ENCODE data around the gene COA6. TPM values are rescaled to one million over a fixed set of nuclear protein-coding genes. Genes with fewer than 3 reads are reported as not detected.

Gene COA6
- total and polyA plus RNA-seq, 10 donors, result 6.9 to 57.4 (median 18.5) TPM

GRCh38 chr1:234408757-234409156 lies 35.5 kb downstream of the COA6 start:
- intact Hi-C loops (cut with DNase I; ENCODE audit: low total_unique reads), result no loop called here
- Histone ChIP-seq H3K4me3 (no peak overlapping the region), H3K36me3 (peaks cover 0 to 77% (median 19%) of the 10 kb centered on the region in 6 donors), H3K27me3 (replicated peaks in 1 of 7) (no peaks in the 10 kb centered on the region), H3K9me3 (no peaks in the 10 kb centered on the region), H3K4me1 (no peaks in the 10 kb centered on the region), H3K27ac (peak overlapping the region in 2 of 8 donors; percentile 30 to 55)
- TF ChIP-seq CTCF (IDR thresholded peaks at IDR 0.05 in 8 of 11, conservative IDR thresholded peaks at IDR 0.05 in 3 of 11), result no peak
- DNase-seq, result no peak
- 89 to 94% (median 93%) methylated on average over 9 of the region's 9 CpGs for WGBS, 5 donors

GRCh38 chr1:234409328-234409727 lies 36.1 kb downstream of the COA6 start:
- no peaks in the 10 kb centered on the region for H3K27me3 ChIP-seq (replicated peaks in 1 of 7)
- H3K4me1 ChIP-seq, result no peaks in the 10 kb centered on the region
- peak overlapping the region in 2 of 8 donors; percentile 8 to 30 for H3K27ac ChIP-seq
- intact Hi-C loops (cut with DNase I; ENCODE audit: low total_unique reads), result no loop called here
- H3K36me3 ChIP-seq, result peaks cover 0 to 82% (median 23%) of the 10 kb centered on the region in 6 donors
- H3K4me3 ChIP-seq, result no peak overlapping the region
- no peaks in the 10 kb centered on the region for H3K9me3 ChIP-seq
- TF ChIP-seq CTCF (IDR thresholded peaks at IDR 0.05 in 8 of 11, conservative IDR thresholded peaks at IDR 0.05 in 3 of 11), result peak in 1 of 11 experiments; percentile 6
- TF ChIP-seq POLR2AphosphoS5 (IDR thresholded peaks at IDR 0.05), result no peak
- no peak for TF ChIP-seq POLR2A (IDR thresholded peaks at IDR 0.05)
- no peak for DNase-seq
- WGBS, 5 donors, result 79 to 88% (median 82%) methylated on average over 5 of the region's 5 CpGs

GRCh38 chr1:234412830-234413229 lies 39.6 kb downstream of the COA6 start:
- Histone ChIP-seq H3K9me3 (no peaks in the 10 kb centered on the region), H3K4me1 (no peaks in the 10 kb centered on the region), H3K27ac (no peak overlapping the region), H3K4me3 (no peak overlapping the region), H3K36me3 (peaks cover 0 to 97% (median 31%) of the 10 kb centered on the region in 6 donors), H3K27me3 (replicated peaks in 1 of 7) (no peaks in the 10 kb centered on the region)
- TF ChIP-seq CTCF (IDR thresholded peaks at IDR 0.05 in 8 of 11, conservative IDR thresholded peaks at IDR 0.05 in 3 of 11) (no peak), POLR2AphosphoS5 (IDR thresholded peaks at IDR 0.05) (no peak), POLR2A (IDR thresholded peaks at IDR 0.05) (no peak)
- 85 to 96% (median 94%) methylated on average over 7 to 11 of the region's 11 CpGs for WGBS, 5 donors
- no peak for DNase-seq
- intact Hi-C loops (cut with DNase I; ENCODE audit: low total_unique reads), result no loop called here

- peaks cover 0 to 98% (median 35%) of the 10 kb centered on the region in 6 donors for H3K36me3 ChIP-seq
Measured at GRCh38 chr1:234413485-234413884, 40.2 kb downstream of the COA6 start.

More at GRCh38 chr1:234413485-234413884, 40.2 kb downstream of the COA6 start:
- TF ChIP-seq POLR2A (IDR thresholded peaks at IDR 0.05) (no peak), CTCF (IDR thresholded peaks at IDR 0.05 in 8 of 11, conservative IDR thresholded peaks at IDR 0.05 in 3 of 11) (no peak), POLR2AphosphoS5 (IDR thresholded peaks at IDR 0.05) (no peak)
- no peak overlapping the region for H3K27ac ChIP-seq
- H3K4me3 ChIP-seq, result no peak overlapping the region
- DNase-seq, result no peak
- no peaks in the 10 kb centered on the region for H3K27me3 ChIP-seq (replicated peaks in 1 of 7)
- intact Hi-C loops (cut with DNase I; ENCODE audit: low total_unique reads), result no loop called here
- H3K4me1 ChIP-seq, result no peaks in the 10 kb centered on the region
- H3K9me3 ChIP-seq, result no peaks in the 10 kb centered on the region
- 95 to 97% (median 97%) methylated on average over 9 of the region's 9 CpGs for WGBS, 5 donors
